ENCODE measurements around the gene COPG2. TPM values are rescaled to one million over a fixed set of nuclear protein-coding genes. Genes with fewer than 3 reads are reported as not detected.
"Not testable (repeated sequence)": the region's sequence is repeated elsewhere in the genome, so short reads cannot be mapped to it uniquely, and the experiment has no call there.

COPG2 gene
- total RNA-seq, 4 donors from 2014 or later, result 3.4 to 19.7 (median 7.4) TPM

GRCh38 chr7:130622866-130623265, 45.7 kb downstream of the COPG2 start:
- H3K36me3 ChIP-seq, result no peaks in the 10 kb centered on the region
- TF ChIP-seq CTCF (IDR thresholded peaks at IDR 0.05), result no peak
- no peak for TF ChIP-seq EP300 (IDR thresholded peaks at IDR 0.05; ENCODE audit: low read depth)
- no peak for TF ChIP-seq POLR2AphosphoS5 (IDR thresholded peaks at IDR 0.05)
- TF ChIP-seq POLR2A (IDR thresholded peaks at IDR 0.05), result no peak
- H3K27me3 ChIP-seq, result no peaks in the 10 kb centered on the region
- DNase-seq, result no peak
- WGBS, 2 donors (ENCODE audit: low coverage in 1 of 2), result 90 to 96% methylated on average over 1 to 2 of the region's 2 CpGs
- peaks cover 0 to 7% of the 10 kb centered on the region in 2 donors for H3K9me3 ChIP-seq
- H3K4me3 ChIP-seq, result no peak overlapping the region
- H3K27ac ChIP-seq, result no peak overlapping the region
- intact Hi-C loops (cut with DNase I; ENCODE audit: low total_unique reads), result no loop called here
- no peaks in the 10 kb centered on the region for H3K4me1 ChIP-seq
- in situ Hi-C loops (cut with MboI; ENCODE audit: low pct_ligation_motif_present in 1 of 4, low pct_unique_long_range_greater_than_20kb in 1 of 4, low sequenced_read_pairs in 3 of 4), result no loop called here

- Histone ChIP-seq H3K9me3 (no peaks in the 10 kb centered on the region), H3K4me1 (no peaks in the 10 kb centered on the region), H3K27me3 (no peaks in the 10 kb centered on the region), H3K36me3 (peaks cover 0 to 16% (median 6%) of the 10 kb centered on the region in 4 donors), H3K4me3 (no peak overlapping the region), H3K27ac (no peak overlapping the region)
- no peak for DNase-seq
- intact Hi-C loops (cut with DNase I; ENCODE audit: low total_unique reads), result no loop called here
- TF ChIP-seq POLR2AphosphoS5 (IDR thresholded peaks at IDR 0.05), result no peak
- 96 to 100% methylated on average over 2 of the region's 2 CpGs for WGBS, 2 donors (ENCODE audit: low coverage in 1 of 2)
- in situ Hi-C loops (cut with MboI; ENCODE audit: low pct_ligation_motif_present in 1 of 4, low pct_unique_long_range_greater_than_20kb in 1 of 4, low sequenced_read_pairs in 3 of 4), result no loop called here
These were observed 53.0 kb downstream of the COPG2 start for GRCh38 chr7:130615583-130615982.

- Histone ChIP-seq H3K4me3 (no peak overlapping the region), H3K4me1 (no peaks in the 10 kb centered on the region), H3K36me3 (peaks cover 0 to 23% (median 6%) of the 10 kb centered on the region in 4 donors), H3K27ac (no peak overlapping the region), H3K27me3 (no peaks in the 10 kb centered on the region), H3K9me3 (no peaks in the 10 kb centered on the region)
- intact Hi-C loops (cut with DNase I; ENCODE audit: low total_unique reads) (no loop called here), in situ Hi-C loops (cut with MboI; ENCODE audit: low pct_ligation_motif_present in 1 of 4, low pct_unique_long_range_greater_than_20kb in 1 of 4, low sequenced_read_pairs in 3 of 4) (no loop called here)
- DNase-seq, result no peak
- TF ChIP-seq POLR2A (IDR thresholded peaks at IDR 0.05), result no peak
- TF ChIP-seq POLR2AphosphoS5 (IDR thresholded peaks at IDR 0.05), result no peak
- no peak for TF ChIP-seq EP300 (IDR thresholded peaks at IDR 0.05; ENCODE audit: low read depth)
- no peak for TF ChIP-seq CTCF (IDR thresholded peaks at IDR 0.05)
- 100% methylated on average over 1 of the region's 1 CpG for WGBS, 2 donors (ENCODE audit: low coverage in 1 of 2)
These were observed 54.1 kb downstream of the COPG2 start for GRCh38 chr7:130614449-130614848.

- no peak for TF ChIP-seq POLR2AphosphoS5 (IDR thresholded peaks at IDR 0.05)
- H3K4me3 ChIP-seq, result no peak overlapping the region
- H3K36me3 ChIP-seq, result peaks cover 0 to 31% (median 10%) of the 10 kb centered on the region in 4 donors
- intact Hi-C loops (cut with DNase I; ENCODE audit: low total_unique reads) (no loop called here), in situ Hi-C loops (cut with MboI; ENCODE audit: low pct_ligation_motif_present in 1 of 4, low pct_unique_long_range_greater_than_20kb in 1 of 4, low sequenced_read_pairs in 3 of 4) (no loop called here)
- no peak overlapping the region for H3K27ac ChIP-seq
- no peaks in the 10 kb centered on the region for H3K9me3 ChIP-seq
- no peak for DNase-seq
- WGBS, 2 donors (ENCODE audit: low coverage in 1 of 2), result 83 to 93% methylated on average over 4 of the region's 4 CpGs
- no peaks in the 10 kb centered on the region for H3K27me3 ChIP-seq
- H3K4me1 ChIP-seq, result no peaks in the 10 kb centered on the region
These were observed 57.3 kb downstream of the COPG2 start for GRCh38 chr7:130611218-130611617.

- H3K9me3 ChIP-seq; intact Hi-C loops (cut with DNase I; ENCODE audit: low total_unique reads); H3K4me3 ChIP-seq; H3K27ac ChIP-seq; in situ Hi-C loops (cut with MboI; ENCODE audit: low pct_ligation_motif_present in 1 of 4, low pct_unique_long_range_greater_than_20kb in 1 of 4, low sequenced_read_pairs in 3 of 4); DNase-seq; H3K27me3 ChIP-seq; H3K4me1 ChIP-seq: not testable (repeated sequence)
- 95 to 100% methylated on average over 2 of the region's 2 CpGs for WGBS, 2 donors (ENCODE audit: low coverage in 1 of 2)
- H3K36me3 ChIP-seq, result peaks cover 0 to 24% (median 6%) of the 10 kb centered on the region in 4 donors
These were observed 61.5 kb downstream of the COPG2 start for GRCh38 chr7:130607066-130607465.

- H3K9me3 ChIP-seq, result no peaks in the 10 kb centered on the region
- TF ChIP-seq CTCF (IDR thresholded peaks at IDR 0.05), result no peak
- no peak for TF ChIP-seq POLR2AphosphoS5 (IDR thresholded peaks at IDR 0.05)
- TF ChIP-seq POLR2A (IDR thresholded peaks at IDR 0.05), result no peak
- TF ChIP-seq EP300 (IDR thresholded peaks at IDR 0.05; ENCODE audit: low read depth), result no peak
- peaks cover 0 to 20% (median 3%) of the 10 kb centered on the region in 4 donors for H3K36me3 ChIP-seq
- no peak overlapping the region for H3K27ac ChIP-seq
- H3K27me3 ChIP-seq, result no peaks in the 10 kb centered on the region
- intact Hi-C loops (cut with DNase I; ENCODE audit: low total_unique reads) (no loop called here), in situ Hi-C loops (cut with MboI; ENCODE audit: low pct_ligation_motif_present in 1 of 4, low pct_unique_long_range_greater_than_20kb in 1 of 4, low sequenced_read_pairs in 3 of 4) (no loop called here)
- 92 to 100% methylated on average over 1 of the region's 1 CpG for WGBS, 2 donors (ENCODE audit: low coverage in 1 of 2)
- H3K4me1 ChIP-seq, result no peaks in the 10 kb centered on the region
- DNase-seq, result no peak
- no peak overlapping the region for H3K4me3 ChIP-seq
These were observed 62.4 kb downstream of the COPG2 start for GRCh38 chr7:130606161-130606560.

Data from transverse colon (tissue), 4 donors.